Midbrain (tissue), 1 donor: Measurements from ENCODE around the gene MARCKS.
A peak's percentile ranks its signal among the peaks of the same experiment; 100 is the strongest.

ENCODE experiments used
- DNase-seq: peaks from one replicate; lab custom pipeline; 2025; lab: John Stamatoyannopoulos, UW

MARCKS gene, protein sequence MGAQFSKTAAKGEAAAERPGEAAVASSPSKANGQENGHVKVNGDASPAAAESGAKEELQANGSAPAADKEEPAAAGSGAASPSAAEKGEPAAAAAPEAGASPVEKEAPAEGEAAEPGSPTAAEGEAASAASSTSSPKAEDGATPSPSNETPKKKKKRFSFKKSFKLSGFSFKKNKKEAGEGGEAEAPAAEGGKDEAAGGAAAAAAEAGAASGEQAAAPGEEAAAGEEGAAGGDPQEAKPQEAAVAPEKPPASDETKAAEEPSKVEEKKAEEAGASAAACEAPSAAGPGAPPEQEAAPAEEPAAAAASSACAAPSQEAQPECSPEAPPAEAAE

GRCh38 chr6:113856625-113857555, at the start of gene MARCKS:
MARCKS (plus strand) TSS chr6:113857345; CDS start chr6:113857746, 401 bp downstream.
- DNase-seq, result peak; percentile 88

GRCh38 chr6:113809826-113810225, 47.3 kb upstream of the MARCKS start:
- DNase-seq, result no peak

DNA sequence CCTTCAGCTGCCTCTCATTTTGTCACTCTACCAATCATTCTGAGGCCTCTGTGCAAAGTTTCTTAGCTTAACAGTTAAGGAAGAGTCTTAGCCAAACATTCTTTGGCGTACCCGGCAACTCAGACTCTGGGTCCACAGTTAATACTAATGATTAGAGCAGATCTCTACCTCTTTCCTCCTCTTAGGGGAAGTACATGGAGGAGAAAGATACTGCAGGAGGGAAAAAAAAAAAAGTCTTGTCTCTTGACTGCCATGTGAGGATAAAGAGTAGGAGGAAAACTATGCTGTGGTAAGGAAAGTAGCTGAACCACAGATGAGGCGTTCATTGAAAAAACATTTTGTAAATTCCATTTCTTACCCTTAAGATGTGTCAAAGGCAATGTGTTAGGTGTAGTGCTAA, 44.0 kb upstream of the MARCKS start:
- DNase-seq, result no peak

DNA sequence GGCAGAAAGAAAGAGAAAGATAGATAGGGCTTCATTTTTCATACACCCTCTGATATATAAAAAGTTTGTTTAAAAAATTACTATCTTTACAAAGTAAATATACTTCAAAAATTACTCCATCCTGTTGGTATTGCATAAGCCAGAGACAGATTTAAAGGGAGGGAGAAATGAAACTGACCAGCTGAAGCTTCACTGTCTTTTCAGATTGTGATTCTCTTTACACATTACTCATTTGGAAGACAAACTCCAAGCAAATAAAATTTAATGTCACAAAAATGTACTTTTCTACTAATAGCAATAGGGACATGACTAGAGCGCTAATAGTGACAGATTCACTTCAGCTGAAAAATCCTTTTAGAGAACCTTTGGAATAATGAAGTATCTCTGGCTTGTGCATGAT, 38.6 kb upstream of the MARCKS start:
- DNase-seq, result no peak

DNA sequence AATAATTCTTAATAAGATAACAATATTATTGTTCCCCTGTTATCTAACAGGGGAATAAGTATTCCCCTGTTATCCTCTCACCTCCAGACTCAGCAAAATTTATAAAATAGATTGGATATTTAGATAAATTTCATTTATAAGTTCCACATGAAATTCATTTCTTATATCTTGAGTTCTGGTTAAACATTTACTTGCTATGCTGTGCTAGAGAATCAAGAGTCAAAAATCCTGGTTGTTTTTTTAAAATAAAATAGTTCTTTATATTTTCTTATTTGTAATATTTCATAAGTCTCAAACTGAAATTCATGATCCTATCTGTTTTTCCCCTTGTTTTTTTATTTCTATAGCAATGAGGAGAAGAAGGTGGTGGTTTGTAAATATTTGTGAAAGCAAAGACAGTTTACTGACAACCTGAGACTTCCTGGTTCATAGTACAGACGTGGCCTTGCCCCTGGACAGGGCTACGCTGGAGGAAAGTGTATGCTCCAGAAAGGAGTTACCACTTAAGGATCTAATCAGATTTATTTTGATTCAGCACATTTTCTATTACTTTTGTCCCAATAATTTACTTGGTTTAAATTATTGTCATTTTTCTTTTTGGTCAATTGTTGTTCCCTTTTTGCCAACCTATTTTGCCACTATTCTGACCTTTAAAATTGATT, 37.8 kb upstream of the MARCKS start:
- no peak for DNase-seq

DNA sequence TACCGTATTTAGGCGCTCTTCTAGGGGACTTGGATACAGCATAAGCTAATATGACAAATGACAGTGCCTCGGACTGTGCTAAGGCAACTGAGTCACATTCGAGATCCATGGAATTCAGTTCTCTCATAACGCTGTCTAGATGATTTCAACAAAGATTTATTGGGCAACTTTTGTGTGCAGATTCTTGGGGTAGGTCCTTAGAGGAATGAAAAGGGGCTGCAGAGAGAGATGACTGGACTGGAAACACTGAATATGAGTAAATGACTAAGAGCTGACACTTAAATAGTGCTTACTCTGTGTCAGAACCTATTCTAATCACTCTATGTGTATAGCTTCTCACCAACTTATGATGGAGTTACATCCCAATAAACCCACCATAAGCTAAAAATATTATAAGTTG, 36.4 kb upstream of the MARCKS start:
- no peak for DNase-seq

DNA sequence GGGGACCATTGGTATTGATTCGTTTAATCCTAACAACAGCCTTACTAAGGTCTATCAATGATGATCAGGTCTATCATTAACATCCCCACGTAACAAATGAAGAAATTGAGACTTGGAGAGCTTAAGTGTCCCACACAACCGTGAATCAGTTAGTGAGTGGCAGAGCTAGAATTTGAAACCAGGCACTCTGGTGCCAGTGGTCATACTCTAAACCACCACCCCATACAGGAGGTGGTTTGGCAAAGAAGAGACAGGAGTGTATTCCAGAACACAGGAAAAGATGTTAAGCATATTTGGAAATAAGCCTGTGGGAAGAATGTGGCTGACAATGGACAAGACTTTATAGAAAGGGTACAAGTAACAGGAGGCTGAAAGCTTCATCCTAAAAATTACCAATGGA, 35.7 kb upstream of the MARCKS start:
- DNase-seq, result no peak

GRCh38 chr6:113823916-113824315, 33.2 kb upstream of the MARCKS start:
- no peak for DNase-seq

- DNase-seq, result no peak
Measured at GRCh38 chr6:113824411-113824810, 32.7 kb upstream of the MARCKS start.

DNA sequence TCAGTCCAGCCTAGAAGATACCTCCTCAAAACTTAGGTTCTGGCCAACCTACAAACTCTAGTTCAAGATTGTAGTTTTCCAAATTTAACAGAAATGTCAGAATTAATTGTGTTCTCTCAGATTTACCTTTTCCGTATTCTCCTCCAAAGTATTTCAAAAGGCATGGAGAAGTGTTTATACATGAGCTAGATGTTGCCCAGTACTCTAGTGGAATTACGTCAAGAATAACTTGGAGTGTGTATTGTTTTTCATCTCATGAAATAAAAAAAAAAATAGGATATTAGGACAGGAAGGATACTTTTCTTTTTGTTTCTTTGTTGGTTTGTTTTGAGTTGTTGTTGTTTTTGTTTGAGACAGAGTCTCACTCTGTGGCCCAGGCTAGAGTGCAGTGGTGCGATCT, 32.3 kb upstream of the MARCKS start:
- DNase-seq, result no peak

- peak; percentile 90 for DNase-seq
Measured at GRCh38 chr6:113825781-113826180, 31.4 kb upstream of the MARCKS start.

DNA sequence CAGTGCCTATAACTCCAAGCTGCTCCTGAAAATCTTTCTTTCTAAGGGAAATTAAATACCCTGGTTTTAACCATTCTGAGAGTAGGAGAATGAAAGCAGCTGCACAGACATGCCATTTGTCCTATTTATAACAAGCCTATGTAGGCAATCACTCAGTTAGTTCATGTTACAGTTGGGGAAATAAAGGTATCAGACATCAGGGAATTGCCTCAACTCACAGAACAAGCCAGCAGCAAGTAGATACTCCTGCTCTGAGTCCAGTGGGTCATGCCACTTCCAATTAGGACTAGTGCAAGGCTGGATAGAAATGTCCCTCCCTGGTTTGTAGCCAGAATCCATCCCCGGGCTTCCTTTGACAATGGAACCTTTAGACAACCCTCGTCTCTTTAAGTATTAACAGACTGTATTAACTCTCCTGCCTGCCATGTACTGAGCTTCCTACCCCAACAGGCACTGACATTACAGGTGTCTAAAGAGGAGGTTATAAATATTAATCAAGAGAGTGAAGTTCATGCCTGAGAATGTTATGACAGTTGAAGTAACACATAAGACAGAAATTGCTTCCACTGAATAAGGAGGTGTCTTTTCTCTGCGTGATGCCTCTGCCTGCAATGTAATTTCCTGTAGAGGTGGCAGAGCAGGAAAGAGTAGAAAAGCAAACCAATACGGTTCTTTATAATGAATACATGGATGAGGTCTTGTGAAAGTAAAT, 28.0 kb upstream of the MARCKS start:
- DNase-seq, result no peak

GRCh38 chr6:113829696-113830045, 27.5 kb upstream of the MARCKS start:
- no peak for DNase-seq

DNA sequence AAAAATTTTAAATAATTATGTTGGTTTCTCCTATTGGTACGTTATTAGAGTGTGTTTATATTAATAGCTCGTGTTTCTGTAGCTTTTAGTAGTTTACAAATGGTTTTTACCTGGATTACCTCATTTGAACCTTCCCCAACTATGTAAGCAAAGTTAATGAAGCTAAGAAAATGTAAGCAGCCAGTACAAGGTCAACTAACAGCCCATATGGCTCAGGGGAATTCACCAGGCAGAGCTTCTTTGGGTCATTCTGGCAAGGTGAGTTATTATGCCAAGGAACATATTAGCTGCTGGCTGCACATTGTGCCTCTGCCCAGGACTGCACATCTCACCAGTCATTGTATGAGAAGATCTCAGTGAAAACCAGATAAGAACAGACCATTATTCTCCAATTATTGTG, 27.0 kb upstream of the MARCKS start:
- no peak for DNase-seq

DNA sequence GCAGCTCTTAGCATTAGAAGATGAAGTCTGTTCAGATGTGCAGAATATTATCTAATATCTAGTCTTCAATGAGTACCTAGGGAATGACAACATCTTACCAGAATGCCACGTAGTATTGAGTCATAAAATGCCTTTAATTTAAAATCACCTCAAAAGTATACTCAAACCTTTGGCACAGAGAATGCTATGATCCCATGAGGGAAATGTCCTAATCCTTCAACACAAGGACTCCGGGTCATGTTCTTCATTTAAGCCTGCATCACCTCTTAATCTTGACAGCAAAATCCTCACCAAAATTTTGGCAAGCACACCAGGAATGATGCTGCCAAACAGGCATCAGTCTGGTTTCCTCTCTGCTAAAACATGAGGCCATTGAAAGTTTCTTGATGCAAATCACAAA, 23.6 kb upstream of the MARCKS start:
- no peak for DNase-seq

DNA sequence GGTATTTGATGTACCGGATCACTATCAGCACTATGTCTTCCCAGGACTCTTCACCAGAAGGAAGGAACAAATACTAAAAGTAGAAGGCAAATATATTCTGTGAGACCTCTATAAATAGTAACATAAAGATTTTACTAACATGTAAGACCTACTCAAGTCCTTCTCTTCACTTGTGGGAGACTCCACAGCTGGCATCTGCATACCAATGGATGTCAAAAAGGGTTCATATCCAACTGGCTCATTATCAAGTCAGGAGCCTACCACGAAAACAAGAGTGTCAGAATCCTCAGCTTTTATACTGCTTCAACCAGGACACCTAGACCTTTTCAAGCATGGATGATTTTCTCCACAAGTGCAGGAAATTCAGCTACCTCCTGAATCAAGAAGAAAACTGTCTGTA, 20.0 kb upstream of the MARCKS start:
- DNase-seq, result no peak

GRCh38 chr6:113842165-113842564, 15.0 kb upstream of the MARCKS start:
- DNase-seq, result no peak

DNA sequence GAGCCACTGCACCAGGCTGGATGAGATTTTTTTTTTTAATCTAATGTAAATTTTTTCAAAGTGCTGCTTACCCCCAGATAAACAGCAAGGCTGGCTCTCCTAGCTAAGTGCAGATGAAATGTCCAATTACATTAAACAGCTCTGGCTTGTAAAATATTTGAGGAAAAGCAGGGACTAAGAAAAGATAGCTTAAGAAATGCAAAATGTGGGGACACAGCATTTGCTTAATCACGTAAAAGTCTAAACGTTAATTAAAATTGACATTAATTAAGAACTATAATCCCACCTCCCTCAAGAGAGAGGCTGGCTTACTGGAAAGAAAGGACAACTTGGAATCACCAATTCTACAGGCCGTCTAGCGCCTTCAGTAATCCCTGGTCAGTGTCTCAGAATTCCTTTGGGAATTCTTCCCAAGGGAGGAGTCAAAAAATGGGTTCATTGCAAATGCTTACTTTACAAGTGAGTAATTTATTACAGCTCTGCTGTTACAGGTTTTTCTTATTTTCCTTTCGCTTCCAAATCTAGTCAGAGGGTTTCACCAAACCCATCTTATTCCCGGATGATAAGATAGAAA, 13.6 kb upstream of the MARCKS start:
- no peak for DNase-seq

GRCh38 chr6:113846577-113846976, 10.6 kb upstream of the MARCKS start:
- no peak for DNase-seq

- no peak for DNase-seq
Measured at GRCh38 chr6:113847447-113847846, 9.7 kb upstream of the MARCKS start.

GRCh38 chr6:113848280-113848679, 8.9 kb upstream of the MARCKS start:
- no peak for DNase-seq

GRCh38 chr6:113848811-113849210, 8.3 kb upstream of the MARCKS start:
- DNase-seq, result no peak
